Upper lobe of left lung (tissue), 4 donors: ENCODE results near the gene DPYSL3.

ENCODE experiments used
- CTCF ChIP-seq, 6 experiments: fragments of 450-650 bp in 4 of 6; fragments of 200-600 bp in 2 of 6; sonication (generic) in 2 of 6; IDR thresholded peaks; one replicate each; pipeline ENCODE4 v1.5.1; 2016 to 2019; ENCODE audit warnings: antibody characterized with exemption in 6 of 6
- EP300 ChIP-seq, 4 donors: sonication (generic); formaldehyde crosslinking; IDR thresholded peaks; one replicate each; pipeline ENCODE4 v1.5.1; 2017; ENCODE audit warnings: antibody characterized with exemption in 4 of 4, control low read depth in 2 of 4
- POLR2A ChIP-seq, 4 donors: fragments of 450-650 bp; IDR thresholded peaks; one replicate each; pipeline ENCODE4 v1.5.1; 2016 to 2017; ENCODE audit warnings: antibody characterized with exemption in 4 of 4, mild to moderate bottlenecking in 2 of 4
- POLR2AphosphoS5 ChIP-seq, 2 donors: sonication (generic); formaldehyde crosslinking; IDR thresholded peaks; one replicate each; pipeline ENCODE4 v1.5.1; 2017; ENCODE audit warnings: antibody characterized with exemption in 2 of 2

GRCh38 chr5:147403651-147404640 lies 105.9 kb downstream of the DPYSL3 start:
- TF ChIP-seq CTCF (IDR thresholded peaks at IDR 0.05) (no peak), EP300 (IDR thresholded peaks at IDR 0.05) (peak in 2 of 4 donors; percentile 23 to 60), POLR2A (IDR thresholded peaks at IDR 0.05) (peak in 1 of 4 donors; percentile 24), POLR2AphosphoS5 (IDR thresholded peaks at IDR 0.05) (peak; percentile 60 to 62)
